Activated CD4-positive, CD25-positive, alpha-beta regulatory T cell treated with anti-CD3 and anti-CD28 coated beads, Interleukin-2, amount 50 U/mL, for 24 hours (primary cell): Measurements from ENCODE around the gene STK10.
"Not testable (repeated sequence)": the region's sequence is repeated elsewhere in the genome, so short reads cannot be mapped to it uniquely, and the experiment has no call there.

Experiments used
- ATAC-seq, 2 donors: fragments of 150-1000 bp; cut with Tn5 transposase; one replicate each; pipeline ENCODE4 v1.10.0; 2021; ENCODE audit warnings: mild to moderate bottlenecking in 1 of 2, moderate library complexity in 1 of 2

The STK10 gene

GRCh38 chr5:172188033-172188892 lies at the start of gene STK10:
Gene STK10, minus strand, starts transcription at chr5:172188224. Its CDS starts 182 bp downstream, at chr5:172188042.
- peak; percentile 82 to 85 for ATAC-seq

GRCh38 chr5:172235827-172236736 lies 48.1 kb upstream of the STK10 start:
- no peak for ATAC-seq

GRCh38 chr5:172235132-172235780 lies 47.2 kb upstream of the STK10 start:
- ATAC-seq = no peak

GRCh38 chr5:172234031-172234430 lies 46.0 kb upstream of the STK10 start:
- ATAC-seq = no peak

GRCh38 chr5:172229904-172230303 lies 41.9 kb upstream of the STK10 start:
- peak; percentile 64 to 88 for ATAC-seq

- ATAC-seq = no peak
These were observed 37.0 kb upstream of the STK10 start for GRCh38 chr5:172224996-172225395.

GRCh38 chr5:172223901-172224873 lies 36.2 kb upstream of the STK10 start:
- ATAC-seq = peak; percentile 87 to 92

- no peak for ATAC-seq
These were observed 31.3 kb upstream of the STK10 start for GRCh38 chr5:172219296-172219695.

- ATAC-seq = no peak
These were observed 28.3 kb upstream of the STK10 start for GRCh38 chr5:172216345-172216744.

- ATAC-seq = no peak
These were observed 25.1 kb upstream of the STK10 start for GRCh38 chr5:172213126-172213525.

- ATAC-seq = no peak
These were observed 23.7 kb upstream of the STK10 start for GRCh38 chr5:172211676-172212075.

- ATAC-seq = no peak
These were observed 21.7 kb upstream of the STK10 start for GRCh38 chr5:172209714-172210113.

GRCh38 chr5:172207511-172207910 lies 19.5 kb upstream of the STK10 start:
- ATAC-seq = no peak

- not testable (repeated sequence) for ATAC-seq
These were observed 18.0 kb upstream of the STK10 start for GRCh38 chr5:172205984-172206383.

GRCh38 chr5:172200476-172200875 lies 12.5 kb upstream of the STK10 start:
- ATAC-seq = no peak

GRCh38 chr5:172199446-172199845 lies 11.4 kb upstream of the STK10 start:
- no peak for ATAC-seq

GRCh38 chr5:172197775-172198174 lies 9.8 kb upstream of the STK10 start:
- not testable (repeated sequence) for ATAC-seq

GRCh38 chr5:172194985-172195774 lies 7.2 kb upstream of the STK10 start:
- ATAC-seq = no peak

GRCh38 chr5:172193872-172194271 lies 5.8 kb upstream of the STK10 start, which contains the start of gene EFCAB9:
Gene EFCAB9, plus strand, starts transcription at chr5:172194172. Its CDS starts 1 bp downstream, at chr5:172194173.
- no peak for ATAC-seq

GRCh38 chr5:172189693-172190296 lies 1.8 kb upstream of the STK10 start:
- ATAC-seq = no peak
